Left colon (tissue), 2 donors: ENCODE results near the gene TEAD1. TPM values are rescaled to one million over a fixed set of nuclear protein-coding genes. Genes with fewer than 3 reads are reported as not detected.

Source experiments
- ATAC-seq: fragments of 200-7000 bp; cut with Tn5 transposase; one replicate; pipeline ENCODE4 v1.9.1; 2020; ENCODE audit warnings: mild to moderate bottlenecking, moderate library complexity
- DNase-seq, 2 donors: peaks; one replicate each; pipeline ENCODE4 v3.0.0-alpha.2; 2020
- intact Hi-C, 2 donors: fragments of 100-400 bp; cut with DNase I in 1 of 2; cut with micrococcal nuclease in 1 of 2; formaldehyde crosslinking; loops; one replicate each; pipeline versions ENCODE4 v1.11.2 to v1.14.0; 2022; cut with DNase I, micrococcal nuclease
- total RNA-seq, 2 donors: library from RNA; stranded (reverse); fragmentation: NEBNext Ultra II Directional; extraction: Animal tissue kit (Norgen Biotek cat#: 25700); gene quantifications; one replicate each; pipeline ENCODE4 v1.2.1, GENCODE V29; 2021
- donor health status: DM: no; HTN: no; CAD: no.
- donor health status: DM: yes; HTN: yes; CAD: no.

Gene TEAD1
- total RNA-seq, 2 donors from 2014 or later: 43.0 to 51.3 TPM

DNA sequence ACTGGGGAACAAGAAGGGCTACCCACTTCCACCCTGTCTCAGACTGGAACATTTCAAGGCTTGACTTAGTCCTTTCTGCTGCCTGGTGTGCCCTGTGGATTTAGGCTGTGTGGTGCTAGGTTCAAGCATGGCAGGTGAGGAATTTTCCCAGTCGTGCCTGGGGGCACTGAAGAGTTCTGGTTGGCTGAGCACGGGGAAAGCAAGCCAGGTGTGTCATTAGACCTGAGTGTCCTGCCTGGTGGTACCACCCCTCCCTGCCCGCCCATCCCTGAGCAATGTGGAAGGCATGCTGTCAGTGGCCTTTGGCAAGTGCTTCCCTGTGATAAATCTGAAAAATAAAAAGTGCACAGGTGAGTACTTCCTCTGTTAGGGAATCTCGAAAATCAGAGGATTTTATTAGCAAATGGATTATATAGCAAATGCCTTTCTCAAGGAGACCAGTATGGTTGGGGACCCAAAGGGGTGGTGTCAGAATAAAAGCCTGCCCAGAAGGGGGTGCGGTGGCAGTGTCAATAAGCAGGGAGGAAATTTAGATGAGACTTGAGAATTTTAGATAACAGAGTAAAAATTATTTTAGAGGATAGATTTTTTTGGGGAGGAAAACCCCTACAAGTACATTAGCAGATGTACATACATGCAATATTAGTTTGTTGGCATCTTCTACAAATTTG is 22.8 kb downstream of the TEAD1 start:
- intact Hi-C loops: no loop called here
- no peak for ATAC-seq
- no peak for DNase-seq

DNA sequence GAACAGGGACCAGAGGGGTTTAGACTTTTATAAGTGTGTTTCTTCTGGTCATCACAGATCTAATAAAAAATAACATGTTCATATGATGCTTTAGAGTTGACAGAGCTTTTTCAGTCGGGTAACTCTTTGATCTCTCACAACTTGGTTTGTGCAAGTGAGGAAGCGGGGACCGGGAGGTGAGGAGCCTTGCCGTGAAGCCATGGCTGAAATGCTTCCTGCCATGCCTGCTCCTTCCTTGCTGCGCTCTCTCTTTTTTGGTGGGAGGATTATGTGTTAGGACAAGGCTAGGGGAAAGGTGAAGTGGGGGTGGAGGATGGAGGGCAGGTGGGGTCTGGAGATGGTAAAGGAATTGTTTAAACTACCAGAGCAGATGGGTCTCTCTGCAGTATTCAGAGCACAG is 23.8 kb downstream of the TEAD1 start:
- DNase-seq (no peak), ATAC-seq (no peak)
- intact Hi-C loops: no loop called here

DNA sequence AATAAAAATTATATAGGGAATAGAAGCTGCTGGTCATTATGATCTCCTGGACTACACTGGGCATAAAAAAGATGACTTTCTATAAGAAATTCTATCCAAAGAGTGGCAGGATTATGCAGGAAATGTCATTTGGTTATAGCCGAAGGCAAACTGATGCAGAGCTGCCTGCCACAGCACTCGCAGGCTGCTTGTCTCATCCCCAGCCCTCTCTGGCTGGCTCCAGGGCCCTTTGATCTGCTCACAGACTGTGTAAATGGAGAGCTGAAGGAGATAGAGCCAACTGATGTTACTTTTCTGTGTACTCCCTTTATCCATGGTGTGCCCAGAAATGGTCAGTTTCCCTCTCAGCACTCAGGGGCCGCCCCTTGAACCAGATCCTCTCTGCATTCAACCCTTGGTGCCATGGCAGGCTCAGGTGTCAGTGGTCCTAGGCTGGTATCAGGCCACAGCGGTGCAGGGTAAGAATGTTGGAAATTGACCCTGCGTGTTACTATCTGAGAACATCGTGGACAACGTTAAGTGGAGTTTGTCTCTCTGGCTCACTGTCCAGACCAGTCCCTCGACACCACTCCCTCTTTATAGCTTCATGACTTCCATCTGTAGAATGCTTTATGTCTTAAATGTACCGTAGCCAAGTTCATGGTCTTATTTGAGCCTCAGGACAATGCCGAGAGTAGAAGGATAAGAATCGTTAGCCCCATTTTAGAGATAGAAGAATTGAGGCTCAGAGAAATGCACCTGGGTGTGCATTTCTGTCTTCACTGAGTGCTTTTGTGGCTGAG is 27.8 kb downstream of the TEAD1 start:
- ATAC-seq (peak; percentile 30), DNase-seq (no peak)
- intact Hi-C loops: no loop called here

DNA sequence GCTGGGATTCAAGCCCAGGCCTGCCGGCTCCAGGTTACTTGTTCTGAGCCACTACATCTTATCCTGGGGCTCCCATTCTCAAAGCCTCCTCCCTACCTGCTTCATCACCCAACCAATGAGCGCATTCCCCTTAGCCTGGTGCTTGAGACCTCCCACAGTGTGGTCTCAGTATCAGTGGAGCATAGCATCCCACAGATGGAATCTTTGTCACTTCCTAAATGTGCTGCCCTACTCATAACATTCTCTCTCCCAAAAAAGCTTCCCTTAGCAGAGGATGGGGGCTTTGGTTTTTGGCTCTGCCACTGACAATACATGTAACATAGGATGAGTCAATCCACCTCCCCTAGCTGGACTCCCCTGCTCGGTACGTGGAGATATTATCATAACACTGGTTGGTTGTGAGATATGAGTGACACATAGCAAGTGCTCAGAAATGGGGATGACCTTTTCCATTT is 28.8 kb downstream of the TEAD1 start:
- intact Hi-C loops: no loop called here
- DNase-seq: no peak

DNA sequence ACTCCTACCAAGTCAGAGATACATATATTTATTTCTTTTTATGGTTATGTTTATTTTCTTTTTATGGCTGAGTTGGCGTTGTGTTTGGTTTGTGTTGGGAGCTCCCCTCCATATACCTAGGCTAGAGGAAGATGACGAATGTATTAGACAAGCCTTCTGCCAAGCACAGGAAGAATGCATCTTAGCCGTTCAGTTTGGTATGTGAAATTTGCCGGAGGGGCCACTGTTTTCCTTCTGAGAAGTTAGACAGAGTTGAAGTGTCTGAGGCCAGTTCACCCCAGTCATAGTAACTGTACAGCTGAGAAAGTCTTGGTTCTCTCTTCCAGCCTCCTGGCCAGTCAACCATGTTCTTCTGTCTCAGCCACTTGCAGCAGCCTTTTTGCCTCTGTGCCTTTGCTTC is 29.8 kb downstream of the TEAD1 start:
- intact Hi-C loops: no loop called here
- no peak for ATAC-seq
- no peak for DNase-seq

More for the DNA sequence above, 28.8 kb downstream of the TEAD1 start:
- no peak for ATAC-seq

DNA sequence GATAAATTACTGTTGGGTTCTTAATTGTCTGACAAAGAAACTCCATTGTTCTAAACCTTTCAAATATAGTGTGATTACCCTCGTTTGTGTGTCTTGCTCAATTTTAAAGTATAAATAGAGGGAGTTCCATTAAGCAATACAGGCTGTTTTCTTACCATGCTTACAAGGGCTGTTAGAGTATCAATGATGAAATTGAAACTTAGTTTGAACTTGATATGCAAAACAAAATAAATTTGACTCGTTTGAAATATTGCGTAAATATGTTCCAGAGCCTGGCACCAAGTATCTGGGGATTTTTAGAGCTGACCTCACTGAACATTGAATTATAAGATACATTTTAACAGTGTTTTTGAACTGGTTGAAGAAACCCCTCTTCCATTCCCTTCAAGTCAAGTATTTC is 31.7 kb downstream of the TEAD1 start:
- ATAC-seq: no peak
- intact Hi-C loops: no loop called here
- DNase-seq: no peak

DNA sequence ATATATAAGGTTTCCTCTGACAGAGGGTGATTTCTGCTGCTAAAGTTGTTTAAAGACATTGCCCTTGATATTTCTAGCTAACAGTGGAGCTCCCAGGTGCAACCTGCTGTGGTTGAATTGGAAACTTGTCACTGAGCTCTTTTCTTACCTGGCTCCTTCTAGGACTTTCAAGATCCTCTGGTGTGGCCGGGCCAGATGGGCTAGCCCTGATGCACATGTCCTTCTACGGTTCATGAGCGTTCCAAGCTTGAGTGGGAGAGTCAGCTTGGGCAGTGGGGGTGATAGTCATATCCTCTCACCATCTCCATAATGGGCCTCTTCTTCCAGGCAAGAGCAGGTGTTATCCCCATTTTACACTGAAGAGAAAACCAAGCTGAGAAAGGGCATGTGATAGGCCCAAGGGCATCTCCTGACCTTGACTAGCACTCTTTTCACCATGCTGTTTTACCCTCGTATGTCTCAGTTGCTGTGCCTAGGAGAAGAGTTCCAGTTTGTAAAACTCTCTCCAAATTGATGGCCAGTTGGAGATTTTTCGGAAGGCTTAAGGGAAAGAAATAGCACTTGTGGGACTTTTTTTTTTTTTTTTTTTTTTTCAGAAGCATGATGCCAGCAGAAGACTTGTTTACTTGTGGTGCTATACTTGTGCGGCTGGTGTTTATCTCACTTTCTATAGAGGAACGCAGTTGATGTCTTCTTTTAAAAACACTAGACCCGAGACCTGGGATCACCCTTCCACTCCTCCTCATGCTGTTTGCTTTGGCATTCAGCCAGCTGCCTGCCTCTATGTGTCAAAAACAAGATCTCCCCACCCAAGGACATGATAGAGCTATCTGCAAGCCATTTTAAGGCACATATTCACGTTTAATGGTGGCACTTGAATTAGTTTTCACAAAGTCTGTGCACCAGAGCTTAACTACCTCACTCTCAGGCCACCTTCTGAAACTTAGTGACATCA is 32.6 kb downstream of the TEAD1 start:
- ATAC-seq: peak; percentile 69
- intact Hi-C loops: no loop called here
- DNase-seq: peak in 1 of 2 donors; percentile 62

DNA sequence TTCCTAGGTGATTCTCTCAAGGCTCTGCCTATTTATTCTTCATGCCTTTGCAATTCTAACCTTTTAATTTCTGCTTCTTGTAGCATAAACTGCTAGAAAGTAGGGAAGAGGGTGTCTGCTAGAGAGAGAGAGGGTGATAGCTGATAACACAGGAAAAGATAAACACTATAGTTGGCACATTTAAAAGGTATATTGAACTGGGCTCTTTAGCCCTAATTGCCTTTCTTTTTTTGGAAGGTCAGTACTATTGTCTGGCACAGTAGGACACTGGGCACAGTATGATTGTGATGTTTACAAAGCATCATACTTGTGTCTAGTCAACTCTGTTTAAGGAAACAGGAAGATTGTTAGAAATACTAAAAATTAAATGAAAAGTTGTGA is 33.3 kb downstream of the TEAD1 start:
- peak; percentile 30 for ATAC-seq
- intact Hi-C loops: no loop called here
- no peak for DNase-seq

DNA sequence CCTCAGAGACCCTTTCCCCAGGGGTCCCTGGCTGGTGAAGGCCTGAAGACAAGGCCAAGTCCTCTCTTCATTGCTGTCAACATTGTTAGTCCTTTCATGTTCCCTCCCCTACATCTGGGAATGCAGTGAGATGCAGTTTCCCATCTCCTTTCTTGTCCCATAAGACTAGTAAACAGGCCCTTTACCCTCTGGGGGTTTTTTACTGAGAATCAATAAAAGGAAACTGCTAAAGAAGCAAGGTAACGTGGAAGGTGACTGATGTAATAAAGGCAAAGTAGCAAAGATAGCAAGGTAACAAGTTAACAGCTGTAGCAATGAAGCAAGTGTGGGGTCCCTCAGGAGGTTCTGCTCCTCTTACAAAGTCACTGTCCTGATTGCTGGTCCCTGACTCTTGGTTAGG is 37.3 kb downstream of the TEAD1 start:
- intact Hi-C loops: no loop called here
- no peak for DNase-seq
- no peak for ATAC-seq

DNA sequence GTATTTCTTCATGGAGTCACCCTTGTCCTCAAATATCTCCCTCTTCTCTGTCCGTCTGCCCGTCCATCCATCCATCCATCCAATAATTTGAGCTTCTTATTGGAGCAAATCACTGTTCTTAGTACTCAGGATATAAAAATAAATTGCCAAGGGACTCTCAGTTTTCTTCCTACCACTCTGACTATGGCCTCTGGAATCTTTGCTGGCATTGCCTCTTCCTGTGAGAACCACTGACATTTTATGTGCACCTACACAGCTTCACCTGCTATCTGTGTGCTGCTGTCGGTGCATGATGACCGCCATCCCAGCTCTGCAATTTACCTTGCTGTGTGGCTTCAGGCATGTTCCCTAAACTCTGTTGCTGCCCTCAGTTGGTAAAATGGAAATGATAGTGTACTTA is 37.9 kb downstream of the TEAD1 start:
- DNase-seq (no peak), ATAC-seq (no peak)
- intact Hi-C loops: no loop called here

DNA sequence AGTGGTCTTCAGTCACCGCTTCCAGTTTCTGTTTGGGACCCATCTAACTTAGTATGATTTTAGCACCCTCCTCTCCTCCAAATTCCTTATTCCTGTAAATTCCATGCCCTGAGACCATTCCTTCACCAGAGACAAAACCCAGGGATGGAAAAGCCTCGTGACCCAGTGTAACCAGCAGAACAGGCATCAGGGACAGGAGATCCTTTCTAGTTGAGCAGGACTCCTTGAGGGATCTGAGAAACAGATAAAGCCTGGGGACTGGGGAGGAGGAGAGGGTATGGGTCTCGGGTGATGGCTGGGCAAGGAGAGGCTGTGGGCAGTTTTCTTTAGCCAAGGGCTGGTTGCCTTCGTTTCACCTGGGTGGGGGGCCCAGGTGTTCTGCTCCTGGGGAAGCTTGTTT is 40.9 kb downstream of the TEAD1 start:
- intact Hi-C loops: no loop called here

DNA sequence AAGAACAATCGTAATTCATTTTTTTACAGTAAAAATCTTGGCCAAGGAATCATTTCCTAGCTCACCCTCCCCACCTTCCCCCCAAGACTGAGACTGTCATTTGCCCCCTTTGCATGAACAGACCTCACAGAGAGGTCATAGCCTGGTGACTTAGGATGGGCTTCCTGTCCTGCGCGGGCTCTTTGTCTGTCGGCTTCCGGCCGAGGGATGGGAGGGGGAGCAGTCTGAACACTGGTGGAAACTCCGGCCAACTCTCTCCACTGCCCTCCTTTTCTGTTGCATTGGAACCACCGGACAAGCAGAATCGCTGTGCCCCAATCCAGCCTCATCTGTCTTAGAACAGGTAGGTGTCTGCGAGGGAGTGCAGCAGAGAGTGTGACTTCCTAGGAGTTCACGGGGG is 41.7 kb downstream of the TEAD1 start:
- intact Hi-C loops: no loop called here
- no peak for DNase-seq
- no peak for ATAC-seq

More for the DNA sequence above, 40.9 kb downstream of the TEAD1 start:
- no peak for ATAC-seq
- no peak for DNase-seq

DNA sequence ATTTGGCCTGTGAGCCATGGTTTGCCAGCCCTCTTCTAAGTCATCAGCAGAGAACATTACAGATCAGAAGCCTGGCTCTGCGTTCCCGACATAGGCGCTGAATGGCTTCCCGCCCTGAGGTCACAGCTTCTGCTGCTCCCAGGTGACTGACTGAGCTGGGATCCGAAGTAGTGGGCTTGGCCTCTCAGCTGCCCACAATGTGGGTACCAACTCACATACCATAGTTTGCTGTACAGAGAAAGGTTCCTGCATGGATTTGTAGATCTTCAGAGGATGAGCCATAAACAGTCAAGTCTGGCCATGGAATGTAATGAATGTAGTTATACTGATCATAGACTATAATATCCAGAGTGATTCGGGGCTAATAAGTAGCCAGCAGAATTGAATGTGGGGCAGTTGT is 42.6 kb downstream of the TEAD1 start:
- no peak for ATAC-seq
- DNase-seq: no peak
- intact Hi-C loops: no loop called here

DNA sequence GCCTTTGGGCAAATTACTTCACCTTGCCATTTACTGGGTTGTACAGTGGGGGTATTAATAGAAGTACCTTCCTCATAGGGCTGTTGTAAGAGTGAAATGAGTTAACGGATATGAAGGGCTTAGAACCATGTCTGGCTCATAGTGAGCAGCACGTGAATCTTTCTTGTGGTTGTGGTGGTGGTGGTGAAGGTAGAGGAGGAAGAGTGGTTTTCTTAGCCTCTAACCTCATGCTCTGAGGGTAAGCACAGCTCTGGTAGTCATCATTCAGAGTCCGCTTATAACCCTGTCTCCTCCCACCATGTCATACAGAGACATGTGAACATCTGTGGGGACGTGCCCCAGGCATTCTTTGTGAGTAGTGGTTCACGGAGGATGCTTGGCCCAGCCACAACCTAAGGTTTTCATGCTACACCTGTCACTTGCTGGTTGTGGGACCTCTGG is 43.6 kb downstream of the TEAD1 start:
- DNase-seq: no peak
- ATAC-seq: no peak
- intact Hi-C loops: no loop called here

DNA sequence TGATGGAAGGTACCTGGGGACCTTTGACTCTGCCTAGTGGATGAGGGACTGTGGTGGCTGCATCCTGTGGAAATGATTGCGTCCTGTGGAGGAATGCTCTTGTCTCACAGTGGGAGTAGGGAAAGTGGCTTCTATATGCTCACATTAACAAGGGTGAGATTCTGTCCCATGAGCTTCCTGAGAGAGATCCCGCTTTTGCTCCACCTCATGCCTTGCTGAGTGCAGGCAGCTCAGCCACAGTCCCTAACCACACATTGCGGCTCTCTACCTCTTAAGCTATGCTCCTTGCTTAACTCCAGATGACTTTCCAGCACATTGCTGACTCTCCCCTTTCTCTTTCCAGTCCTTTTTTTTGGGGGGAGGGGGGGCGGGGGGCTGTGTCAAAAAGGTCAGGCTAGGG is 45.0 kb downstream of the TEAD1 start:
- intact Hi-C loops: no loop called here
- ATAC-seq (no peak), DNase-seq (no peak)

DNA sequence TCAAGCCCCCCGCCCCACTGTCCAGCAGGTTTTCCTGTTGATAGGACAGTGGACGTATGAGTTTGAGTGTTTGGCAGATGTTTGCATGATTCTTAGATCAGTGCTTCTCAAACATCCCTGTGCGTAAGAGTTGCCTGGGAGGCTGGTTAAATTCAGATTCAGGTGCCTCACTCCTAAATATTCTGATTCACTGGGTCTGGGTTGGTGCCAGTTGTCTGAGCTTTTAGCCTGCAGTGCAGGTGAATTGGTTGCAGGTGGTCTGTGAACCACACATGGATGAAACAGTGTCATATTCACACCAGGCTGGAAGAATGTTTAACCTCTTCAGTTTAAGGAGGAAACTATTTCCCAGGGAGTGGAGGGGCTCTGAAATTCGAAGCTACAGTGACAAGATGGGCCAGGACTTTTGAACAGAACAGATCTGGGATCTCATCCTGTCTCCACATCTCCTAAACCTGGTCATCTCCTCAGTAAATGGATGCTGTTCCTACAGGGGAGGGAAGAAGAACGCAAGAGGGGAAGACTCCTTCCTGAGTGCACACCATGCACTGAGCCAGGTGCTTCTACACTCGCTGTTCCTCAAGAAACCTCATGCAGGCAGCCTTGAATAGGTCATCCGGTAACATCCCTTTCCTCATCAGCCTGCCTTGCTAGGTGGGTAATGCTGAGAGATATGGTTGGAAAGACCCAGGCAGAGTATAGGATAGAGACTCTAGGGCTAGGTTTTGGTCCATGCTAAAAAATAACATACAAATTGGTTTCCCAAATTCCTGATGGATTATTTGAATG is 47.8 kb downstream of the TEAD1 start:
- ATAC-seq (no peak), DNase-seq (no peak)
- intact Hi-C loops: no loop called here

DNA sequence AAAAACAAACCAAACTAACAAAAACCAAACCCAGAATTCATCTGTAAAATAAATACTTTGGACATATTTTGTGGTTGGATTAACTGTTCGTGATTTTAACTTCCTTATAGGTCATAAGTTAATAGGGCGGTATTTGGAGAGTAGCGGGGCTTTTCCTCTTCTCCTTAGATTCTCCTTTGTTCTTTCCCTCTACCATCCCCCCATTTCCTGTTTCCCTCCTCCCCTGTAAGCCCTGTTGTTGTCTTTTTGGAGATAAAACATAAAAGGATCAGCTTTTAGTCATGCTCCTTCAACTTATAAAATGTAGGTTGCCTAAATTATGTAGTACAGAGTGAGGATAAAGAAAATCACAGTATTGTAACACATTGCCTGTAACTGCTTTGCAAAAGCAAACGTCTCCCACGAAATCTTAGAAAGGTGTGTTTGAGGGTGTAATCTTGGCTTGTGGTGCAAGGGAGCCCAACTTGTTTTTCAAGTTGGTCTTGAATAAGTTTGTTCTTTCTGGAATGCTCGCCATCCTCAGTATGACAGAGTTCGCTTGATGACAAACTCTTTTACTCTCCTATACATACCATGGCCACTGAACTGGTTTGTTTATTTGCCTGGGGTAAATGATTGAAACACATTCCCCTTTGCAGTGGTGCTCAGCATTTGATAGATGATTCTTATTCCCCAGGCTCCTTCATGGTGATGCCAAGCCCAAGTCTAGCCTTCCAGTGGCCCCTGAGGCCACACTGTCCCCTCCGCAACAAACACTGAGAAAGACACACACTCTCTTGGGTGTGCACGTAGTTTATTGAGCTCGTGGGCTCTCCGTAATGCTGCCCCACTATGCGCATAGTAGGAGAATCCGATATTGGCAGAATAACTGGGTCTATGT is 49.4 kb downstream of the TEAD1 start:
- DNase-seq (no peak), ATAC-seq (peak; percentile 54)
- intact Hi-C loops: no loop called here
